Loucy (cell line): Measurements from ENCODE around the gene UBL4A.

Source experiments
- H2AFZ ChIP-seq: fragments of 200-600 bp; sonication (generic); 2 replicates; pipeline ENCODE4 v1.6.0; 2016; ENCODE audit warnings: antibody characterized with exemption, mild to moderate bottlenecking, low read length, moderate library complexity
- H3F3A ChIP-seq: fragments of 200-600 bp; 2 replicates; pipeline ENCODE4 v1.6.0; 2016; ENCODE audit warnings: antibody characterized with exemption, low read depth, mild to moderate bottlenecking
- H3K27me3 ChIP-seq: fragments of 200-600 bp; sonication (generic); 2 replicates; pipeline ENCODE4 v1.6.1; 2014; ENCODE audit warnings: low read length, mild to moderate bottlenecking; ENCODE audit not compliant: insufficient read depth, poor library complexity, severe bottlenecking
- H3K36me3 ChIP-seq: fragments of 200-600 bp; sonication (generic); 2 replicates; pipeline ENCODE4 v1.6.1; 2016; ENCODE audit warnings: low read length; ENCODE audit not compliant: insufficient read depth
- H3K4me1 ChIP-seq: fragments of 200-600 bp; sonication (generic); 2 replicates; pipeline ENCODE4 v1.5.1; 2014; ENCODE audit warnings: low read length, mild to moderate bottlenecking; ENCODE audit not compliant: insufficient read depth, poor library complexity, severe bottlenecking
- H3K4me2 ChIP-seq: fragments of 200-600 bp; sonication (generic); 2 replicates; pipeline ENCODE4 v1.6.0; 2014; ENCODE audit warnings: antibody characterized with exemption, low read length, low read depth, mild to moderate bottlenecking; ENCODE audit not compliant: poor library complexity, severe bottlenecking
- H3K4me3 ChIP-seq: fragments of 200-600 bp; sonication (generic); 2 replicates; pipeline ENCODE4 v1.5.1; 2014; ENCODE audit warnings: low read length, mild to moderate bottlenecking, mixed read lengths; ENCODE audit not compliant: poor library complexity, severe bottlenecking
- H3K79me2 ChIP-seq: fragments of 200-600 bp; sonication (generic); 2 replicates; pipeline ENCODE4 v1.6.1; 2014; ENCODE audit warnings: low read length; ENCODE audit not compliant: insufficient read depth
- H3K9ac ChIP-seq: fragments of 200-600 bp; sonication (generic); 2 replicates; pipeline ENCODE4 v1.6.0; 2014; ENCODE audit warnings: mild to moderate bottlenecking, low read depth, low read length, moderate library complexity; ENCODE audit not compliant: poor library complexity, severe bottlenecking
- H3K9me2 ChIP-seq: fragments of 200-600 bp; sonication (generic); replicated peaks from 2 replicates; pipeline ENCODE4 v1.6.1; 2016; ENCODE audit warnings: low read depth, low read length, mixed read lengths
- H3K9me3 ChIP-seq: fragments of 200-600 bp; sonication (generic); 2 replicates; pipeline ENCODE4 v1.6.1; 2014; ENCODE audit warnings: mild to moderate bottlenecking, antibody characterized with exemption, low read length, low read depth; ENCODE audit not compliant: insufficient read depth
- H4K20me1 ChIP-seq: fragments of 200-600 bp; sonication (generic); 2 replicates; pipeline ENCODE4 v1.6.0; 2014; ENCODE audit warnings: antibody characterized with exemption, low read length, mild to moderate bottlenecking; ENCODE audit not compliant: insufficient read depth, poor library complexity, severe bottlenecking
- CTCF ChIP-seq: fragments of 200-600 bp; sonication (generic); conservative IDR thresholded peaks from 2 replicates; pipeline ENCODE4 v1.5.1; 2014; ENCODE audit warnings: mild to moderate bottlenecking, antibody characterized with exemption, low read length
- EZH2phosphoT487 ChIP-seq: fragments of 200-600 bp; IDR thresholded peaks from 2 replicates; pipeline ENCODE4 v1.6.1; 2018; ENCODE audit warnings: antibody characterized with exemption, mild to moderate bottlenecking, moderate library complexity, borderline replicate concordance

Gene UBL4A

GRCh38 chrX:154448484-154448883 is 37.9 kb downstream of the UBL4A start:
- no peak overlapping the region for H3K4me2 ChIP-seq
- no peaks in the 10 kb centered on the region for H3K9me2 ChIP-seq
- H3K79me2 ChIP-seq, result peaks cover 9% of the 10 kb centered on the region; the same call in 1 of the 2 replicates
- no peaks in the 10 kb centered on the region for H3K9me3 ChIP-seq
- H3K4me1 ChIP-seq, result no peaks in the 10 kb centered on the region
- no peaks in the 10 kb centered on the region for H3K27me3 ChIP-seq
- no peak for TF ChIP-seq CTCF
- no peak for TF ChIP-seq EZH2phosphoT487
- no peaks in the 10 kb centered on the region for H4K20me1 ChIP-seq
- no peaks in the 10 kb centered on the region for H3K36me3 ChIP-seq
- H3K4me3 ChIP-seq, result no peak overlapping the region
- H3K9ac ChIP-seq, result no peak overlapping the region
- H3F3A ChIP-seq, result no peaks in the 10 kb centered on the region
- no peak overlapping the region for H2AFZ ChIP-seq

GRCh38 chrX:154446430-154446829 is 40.0 kb downstream of the UBL4A start:
- Histone ChIP-seq H3K9me3 (no peaks in the 10 kb centered on the region), H3K79me2 (peaks cover 9% of the 10 kb centered on the region; the same call in 1 of the 2 replicates), H3K27me3 (no peaks in the 10 kb centered on the region), H3K9ac (no peak overlapping the region), H3K4me2 (no peak overlapping the region), H3K9me2 (no peaks in the 10 kb centered on the region), H3K4me3 (no peak overlapping the region), H3K4me1 (no peaks in the 10 kb centered on the region), H2AFZ (no peak overlapping the region), H4K20me1 (no peaks in the 10 kb centered on the region), H3K36me3 (no peaks in the 10 kb centered on the region; the same call in 1 of the 2 replicates), H3F3A (no peaks in the 10 kb centered on the region)
- TF ChIP-seq EZH2phosphoT487 (no peak), CTCF (no peak)

GRCh38 chrX:154445776-154446175 is 40.6 kb downstream of the UBL4A start:
- H3K9me2 ChIP-seq, result no peaks in the 10 kb centered on the region
- no peaks in the 10 kb centered on the region for H3K27me3 ChIP-seq
- TF ChIP-seq EZH2phosphoT487 (no peak), CTCF (no peak)
- no peaks in the 10 kb centered on the region; the same call in 1 of the 2 replicates for H3K36me3 ChIP-seq
- no peaks in the 10 kb centered on the region for H4K20me1 ChIP-seq
- peaks cover 10% of the 10 kb centered on the region; the same call in 1 of the 2 replicates for H3K79me2 ChIP-seq
- H3K9ac ChIP-seq, result no peak overlapping the region
- H3F3A ChIP-seq, result no peaks in the 10 kb centered on the region
- no peaks in the 10 kb centered on the region for H3K4me1 ChIP-seq
- H2AFZ ChIP-seq, result no peak overlapping the region
- H3K9me3 ChIP-seq, result no peaks in the 10 kb centered on the region
- H3K4me3 ChIP-seq, result no peak overlapping the region
- H3K4me2 ChIP-seq, result no peak overlapping the region
